ENCODE measurements around the gene PRR9.

PRR9 gene

DNA sequence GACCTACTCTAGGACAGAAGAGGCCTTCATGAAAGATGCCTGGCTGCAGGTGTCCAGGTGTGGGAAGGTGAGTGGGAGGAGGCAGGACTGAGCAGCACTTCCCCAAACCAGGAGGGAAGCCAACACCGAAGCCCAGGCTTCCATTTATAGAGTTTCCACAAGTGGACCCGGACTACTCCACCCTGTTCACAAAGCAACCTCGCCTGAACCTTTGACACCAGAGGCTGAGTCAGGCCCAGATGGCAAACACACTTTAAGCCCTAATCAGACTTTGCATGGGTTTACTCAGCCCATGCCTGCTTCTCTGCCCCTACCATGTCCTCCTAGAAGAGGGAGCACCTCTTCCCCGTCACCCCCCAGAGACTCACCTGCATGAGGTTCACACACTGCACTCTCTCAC is 14.0 kb downstream of the PRR9 start:
- DNase-seq, result no peak

- DNase-seq, result no peak
Measured at GRCh38 chr1:153231785-153232184, 14.4 kb downstream of the PRR9 start.

- DNase-seq, result no peak
Measured at GRCh38 chr1:153232553-153232952, 15.2 kb downstream of the PRR9 start.

DNA sequence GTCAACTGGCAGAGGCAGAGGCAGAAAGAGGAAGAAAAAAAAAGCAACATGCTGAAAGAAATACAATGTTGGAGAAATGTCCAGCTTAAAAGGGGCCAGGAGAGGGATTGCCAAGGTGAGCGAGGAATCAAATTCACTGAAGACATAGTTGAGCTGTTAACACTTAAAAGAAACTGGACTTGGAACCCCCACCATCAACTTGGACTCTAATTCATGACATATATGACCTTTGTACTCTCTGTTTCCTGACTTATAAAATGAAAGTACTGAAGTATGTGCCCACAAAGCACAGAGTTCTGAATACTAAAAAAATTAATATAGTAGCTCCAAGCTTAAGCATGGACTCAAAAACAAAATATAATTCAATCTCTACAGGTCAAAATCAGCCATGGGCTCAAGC is 16.1 kb downstream of the PRR9 start:
- DNase-seq, result no peak

GRCh38 chr1:153238527-153238926 is 21.1 kb downstream of the PRR9 start:
- DNase-seq, result no peak

DNA sequence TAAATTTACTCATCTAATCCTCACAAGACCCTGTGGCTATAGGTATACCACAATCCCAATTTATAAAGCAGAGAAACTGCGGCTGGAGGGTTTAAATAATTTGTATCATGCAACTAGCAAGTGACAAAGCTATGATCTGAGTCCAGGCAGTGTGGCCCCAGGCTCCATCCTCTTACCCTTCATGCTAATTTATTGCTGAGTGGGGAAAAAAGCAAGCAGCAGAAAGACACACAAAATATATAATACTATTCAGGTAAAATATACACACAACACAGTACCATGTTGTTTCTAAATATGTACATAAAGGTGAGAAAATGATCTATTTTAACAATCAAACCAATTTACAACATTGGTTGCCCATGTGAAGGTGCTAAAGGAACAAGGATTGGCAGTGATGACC is 24.8 kb downstream of the PRR9 start:
- no peak for DNase-seq

GRCh38 chr1:153245466-153245865 is 28.1 kb downstream of the PRR9 start:
- no peak for DNase-seq

DNA sequence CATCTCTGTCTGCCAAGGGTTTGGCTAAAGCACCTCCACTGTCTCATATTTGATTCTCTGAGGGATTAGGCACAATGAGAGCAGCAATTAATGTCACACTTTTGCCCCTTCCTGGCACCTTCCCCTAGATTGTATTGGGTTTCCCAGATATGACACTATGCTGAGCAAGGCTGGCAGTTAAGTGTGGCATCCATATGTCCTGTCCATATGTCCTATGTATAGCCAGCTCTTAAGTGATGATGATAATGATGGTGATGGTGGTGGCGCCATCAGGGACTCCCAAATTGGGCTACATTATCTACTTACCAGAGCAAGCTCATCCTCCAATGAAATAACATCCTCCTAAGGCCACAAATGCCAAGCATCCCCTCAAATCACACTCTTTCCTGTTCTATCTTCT is 28.6 kb downstream of the PRR9 start:
- no peak for DNase-seq

GRCh38 chr1:153246825-153247224 is 29.4 kb downstream of the PRR9 start:
- DNase-seq, result no peak

GRCh38 chr1:153248176-153248879 is 30.9 kb downstream of the PRR9 start:
- DNase-seq, result no peak

DNA sequence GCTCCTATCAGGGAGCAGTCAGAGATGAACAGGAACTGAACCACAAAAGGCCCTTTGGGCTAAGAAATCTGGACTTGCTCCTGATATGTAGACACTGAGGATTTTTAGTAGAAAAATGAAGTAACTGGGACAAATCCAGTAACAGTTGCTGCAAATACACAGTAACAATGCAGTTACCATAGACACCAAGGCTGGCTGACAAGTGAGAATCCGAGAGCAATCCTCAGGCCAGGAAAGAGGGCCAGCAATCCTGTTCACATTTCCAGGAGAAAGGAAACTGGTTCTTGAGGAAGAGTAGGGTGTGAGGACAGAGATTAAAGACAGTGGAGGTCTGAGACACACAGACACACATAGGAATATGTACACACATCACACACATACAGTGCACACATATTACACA is 32.8 kb downstream of the PRR9 start:
- no peak for DNase-seq

GRCh38 chr1:153251087-153251486 is 33.7 kb downstream of the PRR9 start:
- DNase-seq, result no peak

DNA sequence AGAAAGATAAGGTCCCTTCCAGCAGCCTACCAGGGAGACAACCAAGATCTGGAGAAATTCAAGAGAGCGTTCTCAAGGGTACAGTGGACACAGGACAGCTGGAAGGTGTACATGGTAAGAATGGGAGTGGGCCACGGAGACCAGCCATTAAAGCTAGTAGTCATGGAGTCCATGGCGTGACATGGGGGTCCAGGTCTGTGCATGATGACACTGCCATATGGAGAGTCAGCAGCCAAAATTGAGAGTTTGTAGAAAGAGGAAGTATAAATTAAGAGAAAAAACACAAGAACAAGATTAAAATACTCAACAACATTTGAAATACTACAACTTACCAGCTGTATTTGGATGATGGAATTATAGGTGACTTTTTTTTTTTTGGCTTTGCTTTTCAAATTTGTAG is 34.2 kb downstream of the PRR9 start:
- no peak for DNase-seq

GRCh38 chr1:153251988-153252387 is 34.6 kb downstream of the PRR9 start:
- no peak for DNase-seq

DNA sequence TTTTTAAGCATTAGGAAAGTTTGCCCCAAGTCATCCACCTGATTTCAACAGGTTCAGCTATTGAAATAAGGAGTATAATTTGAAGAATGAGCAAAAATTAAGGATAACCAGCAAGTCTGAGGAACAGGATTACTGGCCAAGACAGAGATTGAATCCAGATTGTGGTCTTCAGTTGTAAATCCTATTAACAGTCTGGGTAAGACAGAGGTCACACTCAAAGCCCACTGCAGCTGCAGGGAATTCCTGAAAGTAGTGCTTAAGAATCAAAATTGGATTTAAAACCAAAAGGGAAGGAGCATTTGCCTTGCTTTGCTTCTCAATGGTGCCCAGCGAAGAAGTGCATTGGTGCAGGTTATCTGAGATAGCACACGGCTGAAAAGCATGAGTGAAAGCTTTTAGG is 35.7 kb downstream of the PRR9 start:
- no peak for DNase-seq

DNA sequence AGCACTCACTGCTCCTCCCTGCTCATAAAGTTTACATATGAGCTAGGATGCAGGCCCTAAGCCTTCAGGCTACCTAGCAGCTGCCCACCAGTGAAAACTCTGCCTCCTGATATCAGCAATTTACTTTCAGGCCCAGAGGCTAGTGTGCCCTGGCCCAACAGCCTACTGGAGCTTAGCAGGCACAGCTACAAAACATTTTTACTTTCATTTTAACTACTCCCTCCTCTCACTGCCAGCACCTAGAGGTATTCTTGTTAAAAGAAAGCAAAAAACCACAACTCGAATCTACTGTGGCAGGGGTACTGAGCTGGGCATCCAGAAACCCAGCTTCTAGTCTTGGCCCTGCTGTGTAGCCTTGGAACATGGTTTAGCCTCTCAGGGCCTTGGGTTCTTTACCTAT is 36.3 kb downstream of the PRR9 start:
- DNase-seq, result no peak

DNA sequence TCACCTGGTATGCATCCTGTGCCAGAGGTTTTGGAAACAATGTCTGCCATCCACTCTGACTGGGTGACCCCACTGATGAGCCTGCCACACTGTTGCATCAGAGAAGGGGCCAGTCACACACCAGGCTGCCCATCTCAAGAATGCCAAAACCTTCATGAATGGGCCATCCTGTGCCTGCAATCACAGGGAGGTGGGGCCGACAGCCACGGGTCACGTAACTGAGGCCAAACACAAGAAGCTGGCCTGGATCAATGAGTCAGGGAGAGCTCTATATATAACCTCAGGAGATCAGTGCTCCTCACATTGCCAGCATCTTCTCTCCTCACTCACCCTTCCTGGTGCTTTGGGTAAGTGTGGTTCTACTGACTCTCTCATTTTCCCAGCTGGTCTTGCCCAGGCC is 42.0 kb downstream of the PRR9 start, which contains the start of gene LORICRIN:
Gene LORICRIN, plus strand, starts transcription at position 301 of the 400 bp plus-strand sequence. CDS start 1,263 bp downstream, outside the sequence.
- no peak for DNase-seq

DNA sequence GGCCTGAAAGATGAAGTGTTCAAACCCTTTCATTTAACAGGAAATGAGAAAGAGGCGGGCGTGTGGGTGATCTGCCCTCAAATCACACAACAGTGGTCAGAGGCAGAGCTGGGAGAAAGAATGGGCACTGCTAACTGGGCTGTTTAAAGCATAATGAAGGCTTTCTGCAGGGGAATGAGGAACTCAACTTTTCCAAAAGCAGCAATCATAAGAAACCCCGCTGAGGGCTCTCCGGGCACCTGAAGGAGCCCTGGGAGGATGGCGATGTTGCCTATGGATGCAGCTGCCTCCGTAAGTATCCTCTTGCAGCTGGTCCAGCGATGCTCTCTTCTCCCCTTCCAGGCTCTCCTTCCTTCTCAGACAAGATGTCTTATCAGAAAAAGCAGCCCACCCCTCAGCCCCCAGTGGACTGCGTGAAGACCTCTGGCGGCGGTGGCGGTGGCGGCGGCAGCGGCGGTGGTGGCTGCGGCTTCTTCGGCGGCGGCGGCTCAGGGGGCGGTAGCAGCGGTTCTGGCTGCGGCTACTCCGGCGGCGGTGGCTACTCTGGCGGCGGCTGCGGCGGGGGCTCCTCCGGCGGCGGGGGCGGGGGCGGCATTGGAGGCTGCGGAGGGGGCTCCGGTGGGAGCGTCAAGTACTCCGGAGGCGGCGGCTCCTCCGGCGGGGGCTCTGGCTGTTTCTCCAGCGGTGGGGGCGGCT is 43.3 kb downstream of the PRR9 start:
- peak; percentile 49 for DNase-seq

DNA sequence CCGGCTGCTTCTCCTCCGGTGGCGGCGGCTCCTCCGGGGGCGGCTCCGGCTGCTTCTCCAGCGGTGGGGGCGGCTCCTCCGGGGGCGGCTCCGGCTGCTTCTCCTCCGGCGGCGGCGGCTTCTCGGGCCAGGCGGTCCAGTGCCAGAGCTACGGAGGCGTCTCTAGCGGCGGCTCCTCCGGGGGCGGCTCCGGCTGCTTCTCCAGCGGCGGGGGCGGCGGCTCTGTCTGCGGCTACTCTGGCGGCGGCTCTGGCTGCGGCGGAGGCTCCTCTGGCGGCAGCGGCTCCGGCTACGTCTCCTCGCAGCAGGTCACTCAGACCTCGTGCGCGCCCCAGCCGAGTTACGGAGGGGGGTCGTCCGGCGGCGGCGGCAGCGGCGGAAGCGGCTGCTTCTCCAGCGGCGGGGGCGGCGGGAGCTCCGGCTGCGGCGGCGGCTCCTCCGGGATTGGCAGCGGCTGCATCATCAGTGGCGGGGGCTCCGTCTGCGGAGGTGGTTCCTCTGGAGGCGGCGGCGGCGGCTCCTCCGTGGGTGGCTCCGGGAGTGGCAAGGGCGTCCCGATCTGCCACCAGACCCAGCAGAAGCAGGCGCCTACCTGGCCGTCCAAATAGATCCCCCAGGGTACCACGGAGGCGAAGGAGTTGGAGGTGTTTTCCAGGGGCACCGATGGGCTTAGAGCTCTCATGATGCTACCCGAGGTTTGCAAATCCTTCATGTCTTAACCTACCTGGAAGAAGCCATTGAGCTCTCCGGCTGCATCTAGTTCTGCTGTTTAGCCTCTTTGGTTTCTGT is 44.1 kb downstream of the PRR9 start:
- DNase-seq, result peak; percentile 71

- no peak for DNase-seq
Measured at GRCh38 chr1:153262070-153262366, 44.6 kb downstream of the PRR9 start.

DNA sequence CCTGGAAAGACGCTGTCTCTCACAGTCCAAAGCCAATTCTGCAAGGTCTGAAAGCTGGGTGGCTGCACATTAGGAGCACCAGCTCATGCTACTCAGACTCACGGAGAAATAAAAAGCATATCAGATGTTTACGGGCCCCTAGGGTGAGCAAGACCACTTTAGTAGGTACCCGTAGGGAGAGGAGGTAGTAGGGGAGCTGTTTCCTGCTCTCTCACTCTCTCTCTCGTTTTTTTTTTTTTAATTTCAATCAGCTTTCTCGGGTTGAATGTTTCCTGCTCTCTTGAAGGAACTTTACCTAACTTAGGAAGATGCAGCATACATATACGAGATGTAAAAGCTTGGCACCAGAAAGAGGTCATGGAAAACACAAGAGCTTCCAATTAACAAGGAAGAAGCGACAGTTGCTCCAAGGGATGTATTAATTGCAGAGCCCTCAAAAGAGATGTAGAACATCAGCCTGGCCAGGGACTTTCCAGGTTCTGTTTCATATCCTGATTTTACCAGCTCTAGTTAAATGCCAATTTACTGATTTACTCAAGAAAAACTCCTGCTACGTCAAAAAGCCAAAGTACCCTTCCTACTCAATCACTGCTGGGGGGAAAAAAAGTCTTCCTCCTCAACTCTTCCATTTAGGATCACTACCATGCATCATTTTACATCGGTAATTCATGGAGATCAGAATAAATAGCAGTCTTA is 45.2 kb downstream of the PRR9 start:
- no peak for DNase-seq

GRCh38 chr1:153265457-153265856 is 48.1 kb downstream of the PRR9 start:
- DNase-seq, result no peak

All from NCI-H69 (cell line).